Mucosa of rectum (tissue), 2 donors: ENCODE measurements around the gene SPG7.

Experiments
- H3K27ac ChIP-seq, 2 donors: one replicate each; pipeline ENCODE4 v1.7.0; 2013; ENCODE audit warnings: inconsistent platforms in 2 of 2, low read depth in 2 of 2, low read length in 2 of 2
- H3K27me3 ChIP-seq, 2 donors: one replicate each; pipeline ENCODE4 v1.7.0; 2013; ENCODE audit warnings: low read length in 2 of 2; ENCODE audit not compliant: control insufficient read depth in 2 of 2, insufficient read depth in 2 of 2
- H3K36me3 ChIP-seq, 2 donors: one replicate each; pipeline ENCODE4 v1.7.0; 2013; ENCODE audit warnings: low read length in 2 of 2; ENCODE audit not compliant: control insufficient read depth in 2 of 2, insufficient read depth in 2 of 2
- H3K4me1 ChIP-seq, 2 donors: one replicate each; pipeline ENCODE4 v1.7.0; 2013; ENCODE audit warnings: low read length in 2 of 2, mild to moderate bottlenecking in 1 of 2; ENCODE audit not compliant: control insufficient read depth in 2 of 2, insufficient read depth in 2 of 2
- H3K4me3 ChIP-seq, 2 donors: one replicate each; pipeline ENCODE4 v1.7.0; 2013; ENCODE audit warnings: low read length in 2 of 2
- H3K9ac ChIP-seq, 2 donors: one replicate each; pipeline ENCODE4 v1.7.0; 2013; ENCODE audit warnings: low read length in 2 of 2, low read depth in 1 of 2, mild to moderate bottlenecking in 1 of 2
- H3K9me3 ChIP-seq, 2 donors: one replicate each; pipeline ENCODE4 v1.7.0; 2013; ENCODE audit warnings: low read length in 2 of 2; ENCODE audit not compliant: control insufficient read depth in 2 of 2
- donor health status: healthy.
- donor health status: Normal muscosa, but diverticular disease.

SPG7 gene

DNA sequence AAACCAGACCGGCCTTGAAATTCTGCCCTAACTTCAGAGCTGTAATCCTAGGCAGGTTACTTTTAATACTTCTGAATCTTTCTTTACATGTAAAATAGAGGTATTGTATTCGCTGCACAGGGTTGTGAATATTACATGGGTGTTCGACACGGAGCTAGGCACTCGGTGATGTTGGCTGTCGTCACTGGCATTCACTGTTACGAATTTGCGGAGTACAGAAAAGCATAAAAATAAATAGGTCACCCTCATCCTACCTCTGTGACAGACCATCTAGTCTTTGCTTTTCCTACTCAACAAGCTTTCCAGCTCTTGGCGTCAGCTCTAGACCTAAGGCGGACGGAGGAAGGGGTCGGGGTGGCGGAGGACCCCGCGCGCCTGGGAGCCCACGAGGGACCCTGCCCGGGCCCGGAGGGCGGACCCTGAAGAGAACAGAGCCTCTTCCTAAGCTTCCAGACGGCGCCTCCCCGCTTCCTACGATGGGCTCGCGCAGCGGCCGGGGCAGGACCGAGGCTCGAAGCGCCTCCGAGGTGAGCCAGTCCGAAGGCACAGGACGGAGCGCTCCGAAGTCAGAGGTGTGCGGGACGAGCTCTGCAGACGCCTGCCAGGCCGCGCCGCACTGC is 879 bp upstream of the SPG7 start:
- Histone ChIP-seq H3K9me3 (no peaks in the 10 kb centered on the region), H3K27ac (peak overlapping the region; percentile 93 to 94), H3K4me3 (peak overlapping the region; percentile 87 to 93), H3K27me3 (no peaks in the 10 kb centered on the region), H3K4me1 (peaks cover 33 to 41% of the 10 kb centered on the region in 2 donors), H3K36me3 (peaks cover 11 to 15% of the 10 kb centered on the region in 2 donors), H3K9ac (peak overlapping the region; percentile 91 to 92)

DNA sequence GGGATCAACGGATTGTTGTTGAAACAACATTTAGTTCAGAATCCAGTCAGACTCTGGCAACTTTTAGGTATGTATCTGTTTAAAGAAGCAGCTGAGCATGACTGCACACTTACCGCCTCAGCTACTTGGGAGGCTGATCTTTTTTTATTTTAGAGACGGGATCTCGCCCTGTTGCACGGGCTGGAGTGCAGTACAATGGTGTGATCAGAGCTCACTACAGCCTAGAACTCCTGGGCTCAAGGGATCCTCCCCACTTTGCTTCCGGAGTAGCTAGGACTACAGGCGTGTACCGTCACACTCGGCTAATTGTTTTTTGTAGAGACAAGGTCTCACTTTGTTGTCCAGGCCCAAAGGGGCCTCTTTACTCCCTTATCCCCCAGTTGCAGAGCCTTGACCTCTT is 2.3 kb downstream of the SPG7 start:
- peaks cover 21 to 28% of the 10 kb centered on the region in 2 donors for H3K36me3 ChIP-seq
- H3K4me3 ChIP-seq = no peak overlapping the region
- H3K27me3 ChIP-seq = no peaks in the 10 kb centered on the region
- H3K4me1 ChIP-seq = peaks cover 28 to 30% of the 10 kb centered on the region in 2 donors
- no peak overlapping the region for H3K9ac ChIP-seq
- no peaks in the 10 kb centered on the region for H3K9me3 ChIP-seq
- no peak overlapping the region for H3K27ac ChIP-seq

DNA sequence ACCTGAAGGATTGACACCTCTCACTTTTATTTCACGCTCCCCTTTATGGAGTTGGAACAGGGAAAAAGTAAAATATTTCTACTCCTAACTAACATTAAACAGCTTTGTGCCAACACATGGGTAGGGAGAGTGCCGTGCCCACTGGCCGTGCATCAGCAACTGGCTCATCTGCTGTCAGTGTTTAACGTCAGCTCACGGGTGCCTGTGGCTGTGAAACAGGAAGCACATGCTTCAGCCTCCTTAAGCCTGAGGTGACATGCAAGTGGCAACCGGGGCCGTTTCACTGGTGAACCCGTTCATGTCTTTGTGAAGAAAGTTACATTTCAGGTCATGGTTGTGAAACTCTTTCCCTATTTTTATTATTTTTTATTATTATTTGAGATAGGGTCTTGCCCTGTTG is 3.2 kb downstream of the SPG7 start:
- H3K4me3 ChIP-seq = no peak overlapping the region
- peaks cover 19 to 22% of the 10 kb centered on the region in 2 donors for H3K4me1 ChIP-seq
- no peak overlapping the region for H3K9ac ChIP-seq
- H3K27ac ChIP-seq = no peak overlapping the region
- H3K36me3 ChIP-seq = peaks cover 24 to 32% of the 10 kb centered on the region in 2 donors
- H3K27me3 ChIP-seq = no peaks in the 10 kb centered on the region
- H3K9me3 ChIP-seq = no peaks in the 10 kb centered on the region

DNA sequence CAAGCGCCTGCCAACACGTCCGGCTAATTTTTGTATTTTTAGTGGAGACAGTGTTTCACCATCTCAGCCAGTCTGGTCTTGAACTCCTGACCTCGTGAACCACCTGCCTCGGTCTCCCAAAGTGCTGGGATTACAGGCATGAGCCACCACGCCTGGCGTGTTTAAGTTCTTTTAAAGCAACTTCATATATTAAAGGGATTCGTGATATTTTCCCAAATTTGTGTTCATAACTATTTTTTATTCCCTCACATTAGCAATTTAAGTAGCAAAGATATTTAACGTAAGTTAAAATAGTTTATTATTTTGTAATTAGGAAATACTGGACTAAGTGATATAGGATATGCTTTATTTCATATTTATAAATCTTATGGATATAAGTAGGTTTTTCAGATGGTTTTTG is 4.2 kb downstream of the SPG7 start:
- Histone ChIP-seq H3K36me3 (peaks cover 31 to 39% of the 10 kb centered on the region in 2 donors), H3K27ac (no peak overlapping the region), H3K9me3 (no peaks in the 10 kb centered on the region), H3K27me3 (no peaks in the 10 kb centered on the region), H3K4me1 (peaks cover 12 to 14% of the 10 kb centered on the region in 2 donors), H3K9ac (no peak overlapping the region), H3K4me3 (no peak overlapping the region)

DNA sequence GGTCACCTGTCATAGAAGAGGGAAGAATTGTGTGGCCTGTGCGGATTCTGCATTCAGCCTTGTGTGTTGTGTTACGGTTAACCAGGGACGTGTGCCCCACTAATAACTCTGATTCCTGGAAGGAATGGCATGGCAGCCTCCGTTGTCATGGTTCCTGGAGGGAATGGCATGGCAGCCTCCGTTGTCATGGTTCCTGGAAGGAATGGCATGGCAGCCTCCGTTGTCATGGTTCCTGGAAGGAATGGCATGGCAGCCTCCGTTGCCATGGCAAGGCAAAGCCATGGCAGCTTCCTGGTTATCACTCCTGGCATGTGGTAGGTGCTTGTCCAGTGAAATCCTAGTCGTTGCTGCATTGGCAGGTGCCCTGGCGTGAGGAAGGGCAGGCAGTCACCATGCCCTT is 8.9 kb downstream of the SPG7 start:
- Histone ChIP-seq H3K4me3 (no peak overlapping the region), H3K9me3 (no peaks in the 10 kb centered on the region), H3K27ac (no peak overlapping the region), H3K9ac (no peak overlapping the region), H3K36me3 (peaks cover 45 to 57% of the 10 kb centered on the region in 2 donors), H3K27me3 (no peaks in the 10 kb centered on the region), H3K4me1 (no peaks in the 10 kb centered on the region)

DNA sequence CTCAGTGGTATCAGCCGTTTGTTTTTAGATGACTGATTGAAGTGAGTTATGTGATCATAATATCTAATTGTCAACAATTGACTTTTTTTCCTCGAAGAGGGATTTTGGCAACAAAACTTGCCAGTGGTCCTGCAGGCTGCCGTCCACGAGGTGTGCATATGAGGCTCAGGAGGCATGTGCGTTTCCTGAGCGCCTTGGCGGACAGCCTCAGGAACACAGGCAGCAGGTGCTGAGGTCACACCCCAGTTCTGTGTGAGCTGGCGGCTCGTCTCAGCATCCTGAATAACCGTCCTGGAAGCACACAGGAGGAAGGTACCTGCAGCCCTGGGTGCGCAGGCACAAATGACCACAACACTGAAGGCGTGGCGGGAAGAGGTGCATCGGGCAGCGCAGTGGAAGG is 11.7 kb downstream of the SPG7 start:
- H3K36me3 ChIP-seq = peaks cover 58 to 69% of the 10 kb centered on the region in 2 donors

DNA sequence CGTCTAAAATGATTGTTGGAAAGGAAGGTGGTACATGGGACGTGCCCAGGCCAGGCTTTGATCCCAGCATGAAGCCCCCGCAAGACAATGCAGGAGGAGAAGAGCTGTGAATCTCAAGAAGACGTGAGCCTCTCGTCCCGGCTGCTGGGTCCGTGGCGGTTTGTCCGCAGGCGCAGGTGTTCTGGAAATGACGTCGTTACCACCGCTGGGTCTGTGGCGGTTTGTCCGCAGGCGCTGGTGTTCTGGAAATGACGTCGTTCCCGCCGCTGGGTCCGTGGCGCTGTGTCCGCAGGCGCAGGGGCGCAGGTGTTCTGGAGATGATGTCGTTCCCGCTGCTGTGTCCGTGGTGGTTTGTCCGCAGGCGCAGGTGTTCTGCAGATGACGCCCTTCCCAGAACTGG is 14.1 kb downstream of the SPG7 start:
- Histone ChIP-seq H3K9me3 (no peaks in the 10 kb centered on the region), H3K9ac (no peak overlapping the region), H3K36me3 (peaks cover 72 to 82% of the 10 kb centered on the region in 2 donors), H3K27ac (no peak overlapping the region), H3K4me1 (no peaks in the 10 kb centered on the region), H3K4me3 (no peak overlapping the region), H3K27me3 (no peaks in the 10 kb centered on the region)

More for the DNA sequence above, 11.7 kb downstream of the SPG7 start:
- Histone ChIP-seq H3K4me1 (no peaks in the 10 kb centered on the region), H3K4me3 (no peak overlapping the region), H3K9ac (no peak overlapping the region), H3K9me3 (no peaks in the 10 kb centered on the region), H3K27ac (no peak overlapping the region), H3K27me3 (no peaks in the 10 kb centered on the region)

DNA sequence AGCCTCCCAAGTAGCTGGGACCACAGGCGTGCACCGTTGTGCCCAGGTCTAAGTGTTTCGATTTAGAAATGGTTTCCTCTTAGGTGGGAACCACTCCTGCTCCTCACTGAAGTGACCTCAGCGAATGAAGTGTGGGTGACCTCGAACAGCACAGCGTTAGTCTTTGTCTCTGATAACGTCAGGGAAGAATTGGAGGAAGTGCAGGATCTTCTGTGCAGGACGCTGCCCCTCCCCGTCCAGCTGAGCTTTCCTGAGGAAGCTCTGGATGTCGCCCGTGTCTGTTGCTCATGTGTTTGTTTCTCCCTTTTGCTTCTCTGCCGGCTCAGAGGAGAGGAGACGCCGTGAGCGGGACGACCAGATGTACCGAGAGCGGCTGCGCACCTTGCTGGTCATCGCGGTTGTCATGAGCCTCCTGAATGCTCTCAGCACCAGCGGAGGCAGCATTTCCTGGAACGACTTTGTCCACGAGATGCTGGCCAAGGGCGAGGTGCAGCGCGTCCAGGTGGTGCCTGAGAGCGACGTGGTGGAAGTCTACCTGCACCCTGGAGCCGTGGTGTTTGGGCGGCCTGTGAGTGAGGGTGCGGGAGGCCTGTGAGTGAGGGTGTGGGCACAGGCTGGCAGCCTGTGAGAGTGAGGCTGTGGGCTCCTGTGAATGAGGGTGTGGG is 15.6 kb downstream of the SPG7 start:
- Histone ChIP-seq H3K9ac (no peak overlapping the region), H3K4me3 (no peak overlapping the region), H3K27ac (no peak overlapping the region), H3K27me3 (no peaks in the 10 kb centered on the region), H3K9me3 (no peaks in the 10 kb centered on the region), H3K36me3 (peaks cover 68 to 77% of the 10 kb centered on the region in 2 donors), H3K4me1 (no peaks in the 10 kb centered on the region)

DNA sequence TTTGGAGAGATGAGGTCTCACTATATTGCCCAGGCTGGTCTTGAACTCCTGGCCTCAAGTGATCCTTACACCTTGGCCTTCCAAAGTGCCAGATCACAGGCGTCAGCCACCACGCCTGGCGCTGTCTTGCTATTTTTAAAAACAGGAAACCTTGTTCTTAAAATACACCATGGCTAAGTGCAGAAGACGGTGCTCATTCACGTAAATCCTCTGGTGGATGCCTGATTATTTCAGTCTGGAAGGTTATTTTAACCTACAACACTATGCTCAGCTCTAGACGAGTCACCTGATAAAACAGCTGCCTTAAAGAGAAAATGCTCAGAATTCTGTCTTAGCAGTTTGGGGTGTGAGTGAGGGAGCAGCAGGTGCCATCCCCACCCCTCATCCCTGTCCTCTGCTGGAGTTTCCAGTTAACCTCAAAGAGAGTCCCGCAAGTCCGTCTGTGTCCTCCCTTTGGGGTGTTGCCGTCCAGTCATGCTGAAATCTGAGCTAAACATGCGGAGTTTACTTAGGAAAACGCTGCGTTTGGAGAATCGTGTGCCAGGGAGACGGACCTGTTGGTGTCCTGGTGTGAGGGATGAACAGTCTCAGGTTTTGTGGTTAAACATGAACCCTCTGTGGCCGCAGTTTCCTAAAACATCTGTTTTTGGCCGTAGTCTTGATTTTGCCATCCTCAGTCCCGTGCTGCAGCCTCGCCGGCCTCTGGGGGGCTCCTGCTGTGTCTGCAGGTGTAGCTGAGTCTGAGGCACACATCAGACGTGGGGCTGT is 17.1 kb downstream of the SPG7 start:
- H3K36me3 ChIP-seq = peaks cover 68 to 73% of the 10 kb centered on the region in 2 donors

DNA sequence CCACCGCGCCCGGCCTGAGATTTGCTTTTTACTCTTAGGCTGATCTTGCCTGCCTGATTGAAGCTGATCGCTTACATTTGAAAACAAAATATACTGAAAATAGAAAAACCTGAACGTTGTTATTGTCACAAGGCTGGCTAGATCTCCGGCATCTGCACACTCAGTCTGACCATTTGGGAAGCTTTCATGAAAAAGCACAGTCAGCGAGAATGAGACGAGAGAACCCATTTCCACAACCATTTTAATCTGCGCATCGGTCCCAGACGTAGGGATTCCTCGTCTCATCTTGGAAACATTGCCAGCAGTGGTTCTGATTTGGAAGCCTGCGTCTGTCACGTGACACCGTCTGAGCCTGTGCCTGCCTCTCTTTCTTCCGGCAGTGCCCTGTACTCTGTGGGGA is 20.9 kb downstream of the SPG7 start:
- Histone ChIP-seq H3K9ac (no peak overlapping the region), H3K36me3 (peaks cover 64 to 72% of the 10 kb centered on the region in 2 donors), H3K4me1 (no peaks in the 10 kb centered on the region), H3K27ac (no peak overlapping the region), H3K27me3 (no peaks in the 10 kb centered on the region), H3K4me3 (no peak overlapping the region), H3K9me3 (no peaks in the 10 kb centered on the region)

More for the DNA sequence above, 17.1 kb downstream of the SPG7 start:
- Histone ChIP-seq H3K27ac (no peak overlapping the region), H3K9me3 (no peaks in the 10 kb centered on the region), H3K27me3 (no peaks in the 10 kb centered on the region), H3K9ac (no peak overlapping the region), H3K4me1 (no peaks in the 10 kb centered on the region), H3K4me3 (no peak overlapping the region)
